ENCODE data around the gene USP6NL.

DNA sequence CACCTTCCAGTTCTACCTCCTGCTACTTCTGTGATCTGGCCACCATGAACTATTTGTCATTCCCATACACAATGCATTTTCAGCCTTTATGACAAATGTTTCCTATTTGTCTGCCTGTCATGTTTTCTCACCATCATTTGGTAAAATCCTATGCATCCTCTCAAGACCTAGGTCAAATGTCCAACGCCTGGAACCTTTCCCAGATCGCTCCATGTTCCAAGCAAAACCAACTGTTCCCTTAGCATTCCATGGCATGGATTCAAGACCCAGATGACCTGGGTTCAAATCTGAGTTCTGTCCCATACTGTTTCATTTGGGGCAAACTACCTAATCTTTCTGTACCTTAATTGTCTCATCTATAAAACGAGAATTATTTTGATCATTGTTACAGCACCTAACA is 98.9 kb downstream of the USP6NL start:
- TF ChIP-seq, protein P1, sequence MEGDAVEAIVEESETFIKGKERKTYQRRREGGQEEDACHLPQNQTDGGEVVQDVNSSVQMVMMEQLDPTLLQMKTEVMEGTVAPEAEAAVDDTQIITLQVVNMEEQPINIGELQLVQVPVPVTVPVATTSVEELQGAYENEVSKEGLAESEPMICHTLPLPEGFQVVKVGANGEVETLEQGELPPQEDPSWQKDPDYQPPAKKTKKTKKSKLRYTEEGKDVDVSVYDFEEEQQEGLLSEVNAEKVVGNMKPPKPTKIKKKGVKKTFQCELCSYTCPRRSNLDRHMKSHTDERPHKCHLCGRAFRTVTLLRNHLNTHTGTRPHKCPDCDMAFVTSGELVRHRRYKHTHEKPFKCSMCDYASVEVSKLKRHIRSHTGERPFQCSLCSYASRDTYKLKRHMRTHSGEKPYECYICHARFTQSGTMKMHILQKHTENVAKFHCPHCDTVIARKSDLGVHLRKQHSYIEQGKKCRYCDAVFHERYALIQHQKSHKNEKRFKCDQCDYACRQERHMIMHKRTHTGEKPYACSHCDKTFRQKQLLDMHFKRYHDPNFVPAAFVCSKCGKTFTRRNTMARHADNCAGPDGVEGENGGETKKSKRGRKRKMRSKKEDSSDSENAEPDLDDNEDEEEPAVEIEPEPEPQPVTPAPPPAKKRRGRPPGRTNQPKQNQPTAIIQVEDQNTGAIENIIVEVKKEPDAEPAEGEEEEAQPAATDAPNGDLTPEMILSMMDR (conservative IDR thresholded peaks at IDR 0.05; ENCODE audit: low read depth, low read length): no peak
- TF ChIP-seq EZH2 (IDR thresholded peaks at IDR 0.05; ENCODE audit: low read length, unreplicated experiment) (no peak), EZH2phosphoT487 (IDR thresholded peaks at IDR 0.05; ENCODE audit: borderline replicate concordance, low read length) (no peak)

All from PC-3 (cell line).